ENCODE results near the gene SPTBN1.
"Not testable (repeated sequence)": the region's sequence is repeated elsewhere in the genome, so short reads cannot be mapped to it uniquely, and the experiment has no call there.

The SPTBN1 gene

DNA sequence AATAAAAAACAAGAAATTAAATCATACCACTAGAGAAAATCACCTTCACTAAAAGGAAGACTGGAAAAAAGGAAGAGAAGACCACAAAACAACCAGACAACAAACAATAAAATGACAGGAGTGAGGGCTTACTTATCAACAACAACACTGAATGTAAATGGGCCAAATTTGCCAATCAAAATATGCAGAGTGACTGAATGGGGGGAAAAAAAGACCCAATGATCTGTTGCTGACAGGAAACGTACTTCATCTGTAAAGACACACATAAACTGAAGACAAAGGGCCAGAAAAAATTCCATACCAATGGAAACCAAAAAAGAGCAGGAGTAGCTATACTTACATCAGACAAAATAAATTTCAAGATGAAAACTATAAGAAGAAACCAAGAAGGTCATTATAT is 241.8 kb downstream of the SPTBN1 start:
- DNase-seq = no peak

DNA sequence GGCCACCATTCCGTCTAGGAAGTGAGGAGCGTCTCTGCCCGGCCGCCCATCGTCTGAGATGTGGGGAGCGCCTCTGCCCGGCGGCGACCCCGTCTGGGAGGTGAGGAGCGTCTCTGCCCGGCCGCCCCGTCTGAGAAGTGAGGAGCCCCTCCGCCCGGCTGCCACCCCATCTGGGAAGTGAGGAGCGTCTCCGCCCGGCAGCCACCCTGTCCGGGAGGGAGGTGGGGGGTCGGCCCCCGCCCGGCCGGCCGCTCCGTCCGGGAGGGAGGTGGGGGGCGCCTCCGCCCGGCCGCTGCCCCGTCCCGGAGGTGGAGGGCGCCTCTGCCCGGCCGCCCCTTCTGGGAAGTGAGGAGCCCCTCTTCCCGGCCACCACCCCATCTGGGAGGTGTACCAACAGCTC is 242.8 kb downstream of the SPTBN1 start:
- H3K9ac ChIP-seq (ENCODE audit: low read depth, low read length); DNase-seq; H3K4me3 ChIP-seq (ENCODE audit: low read depth in 1 of 2, low read length in 2 of 2); H3K79me2 ChIP-seq (ENCODE audit: insufficient read depth, low read length); H3K9me3 ChIP-seq (ENCODE audit: insufficient read depth, low read length, severe bottlenecking); H3K36me3 ChIP-seq (ENCODE audit: insufficient read depth, low read length); H2AFZ ChIP-seq (ENCODE audit: low read depth, low read length); H3K4me1 ChIP-seq (ENCODE audit: insufficient read depth, low read length); H3K4me2 ChIP-seq (ENCODE audit: insufficient read depth, low read length); ATAC-seq (ENCODE audit: insufficient read depth, low read depth); H3K27me3 ChIP-seq (ENCODE audit: insufficient read depth, low read length, poor library complexity); H3K27ac ChIP-seq (ENCODE audit: low read length); H4K20me1 ChIP-seq (ENCODE audit: insufficient read depth, low read length): not testable (repeated sequence)

More for the DNA sequence above, 241.8 kb downstream of the SPTBN1 start:
- H3K27ac ChIP-seq (ENCODE audit: low read length) = no peak overlapping the region
- H4K20me1 ChIP-seq (ENCODE audit: insufficient read depth, low read length) = no peaks in the 10 kb centered on the region
- H3K36me3 ChIP-seq (ENCODE audit: insufficient read depth, low read length) = no peaks in the 10 kb centered on the region
- no peak for TF ChIP-seq EZH2 (IDR thresholded peaks at IDR 0.05; ENCODE audit: borderline replicate concordance, low read depth, low read length, severe bottlenecking)
- TF ChIP-seq, protein P1, sequence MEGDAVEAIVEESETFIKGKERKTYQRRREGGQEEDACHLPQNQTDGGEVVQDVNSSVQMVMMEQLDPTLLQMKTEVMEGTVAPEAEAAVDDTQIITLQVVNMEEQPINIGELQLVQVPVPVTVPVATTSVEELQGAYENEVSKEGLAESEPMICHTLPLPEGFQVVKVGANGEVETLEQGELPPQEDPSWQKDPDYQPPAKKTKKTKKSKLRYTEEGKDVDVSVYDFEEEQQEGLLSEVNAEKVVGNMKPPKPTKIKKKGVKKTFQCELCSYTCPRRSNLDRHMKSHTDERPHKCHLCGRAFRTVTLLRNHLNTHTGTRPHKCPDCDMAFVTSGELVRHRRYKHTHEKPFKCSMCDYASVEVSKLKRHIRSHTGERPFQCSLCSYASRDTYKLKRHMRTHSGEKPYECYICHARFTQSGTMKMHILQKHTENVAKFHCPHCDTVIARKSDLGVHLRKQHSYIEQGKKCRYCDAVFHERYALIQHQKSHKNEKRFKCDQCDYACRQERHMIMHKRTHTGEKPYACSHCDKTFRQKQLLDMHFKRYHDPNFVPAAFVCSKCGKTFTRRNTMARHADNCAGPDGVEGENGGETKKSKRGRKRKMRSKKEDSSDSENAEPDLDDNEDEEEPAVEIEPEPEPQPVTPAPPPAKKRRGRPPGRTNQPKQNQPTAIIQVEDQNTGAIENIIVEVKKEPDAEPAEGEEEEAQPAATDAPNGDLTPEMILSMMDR (IDR thresholded peaks at IDR 0.05; ENCODE audit: borderline replicate concordance, extremely low read depth, low read length, poor library complexity, severe bottlenecking) = no peak
- H3K4me1 ChIP-seq (ENCODE audit: insufficient read depth, low read length) = no peaks in the 10 kb centered on the region
- H3K27me3 ChIP-seq (ENCODE audit: insufficient read depth, low read length, poor library complexity) = no peaks in the 10 kb centered on the region
- no peak for ATAC-seq (ENCODE audit: insufficient read depth, low read depth)
- H3K79me2 ChIP-seq (ENCODE audit: insufficient read depth, low read length) = no peaks in the 10 kb centered on the region
- H3K9ac ChIP-seq (ENCODE audit: low read depth, low read length) = no peak overlapping the region
- no peak overlapping the region for H2AFZ ChIP-seq (ENCODE audit: low read depth, low read length)
- H3K4me3 ChIP-seq (ENCODE audit: low read depth in 1 of 2, low read length in 2 of 2) = no peak overlapping the region
- H3K4me2 ChIP-seq (ENCODE audit: insufficient read depth, low read length) = no peak overlapping the region
- no peaks in the 10 kb centered on the region for H3K9me3 ChIP-seq (ENCODE audit: insufficient read depth, low read length, severe bottlenecking)

DNA sequence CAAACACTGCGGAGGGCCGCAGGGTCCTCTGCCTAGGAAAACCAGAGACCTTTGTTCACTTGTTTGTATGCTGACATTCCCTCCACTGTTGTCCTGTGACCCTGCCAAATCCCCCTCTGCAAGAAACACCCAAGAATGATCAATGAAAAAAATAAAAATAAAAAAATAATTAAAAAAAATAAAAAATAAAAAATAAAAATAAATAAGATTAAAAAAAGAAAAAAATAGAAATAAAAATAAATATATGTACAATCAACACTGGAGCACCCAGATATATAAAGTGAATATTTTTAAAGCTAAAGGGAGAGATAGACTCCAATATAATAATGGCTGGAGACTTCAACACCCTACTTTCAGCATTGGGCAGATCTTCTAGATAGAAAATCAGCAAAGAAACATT is 243.5 kb downstream of the SPTBN1 start:
- Histone ChIP-seq H3K9ac (ENCODE audit: low read depth, low read length) (no peak overlapping the region), H3K27ac (ENCODE audit: low read length) (no peak overlapping the region), H3K27me3 (ENCODE audit: insufficient read depth, low read length, poor library complexity) (no peaks in the 10 kb centered on the region)

DNA sequence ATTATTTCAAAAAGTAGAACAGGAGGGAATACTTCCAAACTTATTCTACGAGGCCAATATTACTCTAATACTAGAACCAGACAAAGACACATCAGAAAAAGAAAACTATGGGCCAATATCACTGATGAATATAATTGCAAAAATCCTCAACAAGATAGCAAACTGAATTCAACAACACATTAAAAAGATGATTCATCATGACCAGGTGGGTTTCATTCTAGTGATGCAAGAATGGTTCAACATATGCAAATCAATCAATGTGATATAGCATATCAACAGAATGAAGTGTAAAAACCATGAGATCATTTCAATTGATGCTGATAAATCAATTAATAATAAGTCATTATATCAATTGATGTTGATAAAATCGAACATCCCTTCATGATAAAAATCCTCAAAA is 244.9 kb downstream of the SPTBN1 start:
- Histone ChIP-seq H4K20me1 (ENCODE audit: insufficient read depth, low read length) (no peaks in the 10 kb centered on the region), H3K4me3 (ENCODE audit: low read depth in 1 of 2, low read length in 2 of 2) (no peak overlapping the region), H3K79me2 (ENCODE audit: insufficient read depth, low read length) (no peaks in the 10 kb centered on the region), H3K9ac (ENCODE audit: low read depth, low read length) (no peak overlapping the region), H3K27me3 (ENCODE audit: insufficient read depth, low read length, poor library complexity) (no peaks in the 10 kb centered on the region), H3K36me3 (ENCODE audit: insufficient read depth, low read length) (no peaks in the 10 kb centered on the region), H3K4me1 (ENCODE audit: insufficient read depth, low read length) (no peaks in the 10 kb centered on the region), H3K9me3 (ENCODE audit: insufficient read depth, low read length, severe bottlenecking) (no peaks in the 10 kb centered on the region), H2AFZ (ENCODE audit: low read depth, low read length) (no peak overlapping the region), H3K27ac (ENCODE audit: low read length) (no peak overlapping the region), H3K4me2 (ENCODE audit: insufficient read depth, low read length) (no peak overlapping the region)
- DNase-seq (no peak), ATAC-seq (ENCODE audit: insufficient read depth, low read depth) (no peak)
- TF ChIP-seq EZH2 (IDR thresholded peaks at IDR 0.05; ENCODE audit: borderline replicate concordance, low read depth, low read length, severe bottlenecking) = no peak
- TF ChIP-seq, protein P1 (IDR thresholded peaks at IDR 0.05; ENCODE audit: borderline replicate concordance, extremely low read depth, low read length, poor library complexity, severe bottlenecking) = no peak

More for the DNA sequence above, 243.5 kb downstream of the SPTBN1 start:
- H3K79me2 ChIP-seq (ENCODE audit: insufficient read depth, low read length) = no peaks in the 10 kb centered on the region
- H3K9me3 ChIP-seq (ENCODE audit: insufficient read depth, low read length, severe bottlenecking) = no peaks in the 10 kb centered on the region
- H3K4me1 ChIP-seq (ENCODE audit: insufficient read depth, low read length) = no peaks in the 10 kb centered on the region
- H3K4me3 ChIP-seq (ENCODE audit: low read depth in 1 of 2, low read length in 2 of 2) = no peak overlapping the region
- H3K36me3 ChIP-seq (ENCODE audit: insufficient read depth, low read length) = no peaks in the 10 kb centered on the region
- H3K4me2 ChIP-seq (ENCODE audit: insufficient read depth, low read length) = no peak overlapping the region
- ATAC-seq (ENCODE audit: insufficient read depth, low read depth) = no peak
- DNase-seq = no peak
- TF ChIP-seq, protein P1 (IDR thresholded peaks at IDR 0.05; ENCODE audit: borderline replicate concordance, extremely low read depth, low read length, poor library complexity, severe bottlenecking) = no peak
- TF ChIP-seq EZH2 (IDR thresholded peaks at IDR 0.05; ENCODE audit: borderline replicate concordance, low read depth, low read length, severe bottlenecking) = no peak
- no peak overlapping the region for H2AFZ ChIP-seq (ENCODE audit: low read depth, low read length)
- H4K20me1 ChIP-seq (ENCODE audit: insufficient read depth, low read length) = no peaks in the 10 kb centered on the region

Data from DND-41 (cell line).